HG03432 (cell line): ENCODE measurements around the gene ATXN7.

Source experiments
- ATAC-seq: cut with Tn5 transposase; IDR thresholded peaks from one replicate; pipeline ENCODE4 v1.9.1; 2021; ENCODE audit warnings: mild to moderate bottlenecking, moderate library complexity; ENCODE audit not compliant: unreplicated experiment

Gene ATXN7

DNA sequence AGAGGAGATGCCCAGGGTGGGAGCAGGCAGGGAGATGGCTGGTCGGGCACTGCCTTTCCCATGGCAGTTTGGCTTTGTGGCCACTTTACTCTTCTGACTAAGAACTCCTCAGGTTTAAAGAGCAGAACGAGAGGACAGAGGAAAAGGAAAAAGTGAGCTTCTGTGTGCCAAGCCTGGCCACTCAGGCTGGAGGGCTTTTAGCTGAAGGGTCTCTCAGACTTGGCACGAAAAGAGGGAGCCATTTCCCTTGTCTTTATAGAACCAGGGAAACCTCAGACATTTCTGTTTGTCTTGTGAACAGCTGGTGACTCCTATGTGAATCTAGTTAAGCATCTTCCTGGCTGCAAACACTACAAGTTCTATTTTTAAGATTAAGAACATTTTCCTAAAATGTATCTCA, 182.9 kb downstream of the ATXN7 start:
- no peak for ATAC-seq

DNA sequence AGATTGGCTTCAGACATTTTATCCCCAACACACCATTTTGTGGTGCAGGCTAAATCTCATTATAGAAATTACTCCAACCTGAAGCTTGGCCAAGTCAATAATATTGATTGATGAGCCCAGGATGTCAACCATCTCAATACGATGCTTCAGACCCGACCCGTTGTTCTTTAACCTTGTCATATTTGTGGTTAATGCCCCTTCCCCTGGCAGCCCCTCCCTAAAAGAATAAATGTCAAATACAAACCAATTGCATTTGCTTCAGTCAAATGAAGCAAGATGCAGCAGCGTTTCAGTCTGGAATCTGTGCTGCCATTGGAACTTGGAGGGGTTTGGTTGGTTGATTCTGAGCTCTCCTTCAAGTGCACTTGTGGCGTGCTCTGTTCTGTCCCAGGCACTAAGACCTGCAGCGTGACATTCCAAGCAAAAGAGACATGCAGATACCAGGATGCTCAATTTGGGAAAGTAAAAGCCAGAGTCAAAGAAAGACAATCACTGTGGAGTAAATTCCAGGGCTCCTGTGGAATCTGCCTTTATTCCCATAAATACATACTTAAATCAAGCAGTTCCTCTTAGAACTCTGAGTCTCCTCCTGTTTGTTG, 183.4 kb downstream of the ATXN7 start:
- no peak for ATAC-seq

DNA sequence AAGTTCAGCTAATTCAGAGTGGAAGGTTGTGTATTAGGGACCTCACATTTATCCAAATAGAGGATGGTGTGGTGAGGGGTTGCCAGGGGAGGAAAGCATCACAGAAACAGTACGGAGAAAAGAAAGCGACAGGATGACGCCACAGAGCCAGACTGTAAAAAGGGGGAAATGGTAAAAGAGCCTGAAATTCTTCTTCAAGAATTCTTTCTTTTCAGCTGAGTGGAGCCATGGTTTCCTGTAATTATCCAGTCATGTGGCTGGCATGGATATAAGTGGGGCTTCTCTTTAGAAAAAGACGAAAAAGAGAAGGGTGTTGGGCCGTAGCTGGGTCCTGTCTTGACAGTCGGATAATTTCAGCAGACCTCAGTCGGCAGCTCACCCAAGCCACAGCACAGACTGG, 184.1 kb downstream of the ATXN7 start:
- ATAC-seq: no peak

- ATAC-seq: no peak
Measured at GRCh38 chr3:64048631-64049061, 185.0 kb downstream of the ATXN7 start.

- no peak for ATAC-seq
Measured at GRCh38 chr3:64049136-64049535, 185.5 kb downstream of the ATXN7 start.

DNA sequence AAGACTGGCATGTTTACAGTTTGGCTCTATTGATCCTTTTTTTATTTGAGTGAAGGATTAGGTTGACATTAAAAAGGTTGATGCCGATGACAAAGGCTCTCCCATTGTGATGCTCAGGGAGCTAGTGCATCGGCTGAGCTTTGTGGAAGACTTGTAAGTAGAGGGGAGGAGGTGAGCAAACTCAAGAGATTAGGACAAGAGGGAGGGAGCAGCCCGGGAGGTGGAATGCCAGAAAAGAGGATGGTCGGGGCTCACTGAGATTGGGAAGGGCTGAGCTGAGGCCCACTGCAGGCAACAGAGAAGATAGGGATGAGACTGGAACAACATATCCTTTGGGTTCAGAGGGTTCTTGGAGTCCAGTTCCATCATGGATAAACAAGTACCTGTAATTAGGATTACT, 186.2 kb downstream of the ATXN7 start:
- no peak for ATAC-seq
